GM12891 (cell line): ENCODE results near the gene GRAP.

Source experiments
- POLR2A ChIP-seq: IDR thresholded peaks from 2 replicates; pipeline ENCODE4 v1.6.1; 2011; ENCODE audit warnings: low read depth, low read length, control low read depth
- POLR2AphosphoS5 ChIP-seq: IDR thresholded peaks from 2 replicates; pipeline ENCODE4 v1.6.1; 2011; ENCODE audit warnings: low read depth, low read length, control low read depth
- POU2F2 ChIP-seq: IDR thresholded peaks from 2 replicates; pipeline ENCODE4 v1.6.1; 2011; ENCODE audit warnings: low read depth, mild to moderate bottlenecking, control low read depth, low read length, moderate library complexity

DNA sequence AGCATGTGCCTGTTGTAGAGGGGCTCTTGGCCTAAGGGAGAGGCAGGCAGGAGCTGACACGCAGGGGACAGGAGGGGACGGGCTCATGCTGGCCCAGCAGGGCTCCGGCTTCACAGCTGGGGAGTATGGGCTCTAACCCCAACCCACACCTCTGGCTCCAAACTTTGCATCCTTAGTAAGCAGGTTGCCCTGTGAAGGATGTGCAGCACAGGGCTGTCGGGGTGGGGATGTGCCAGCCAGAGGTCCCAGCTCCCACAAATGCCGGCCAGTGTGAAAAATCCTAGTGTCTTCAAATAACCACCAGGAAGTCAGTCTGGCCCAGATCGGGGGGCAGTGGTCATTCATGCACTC lies 28.2 kb downstream of the GRAP start:
- TF ChIP-seq POLR2A (no peak; the same call in 1 of the 2 replicates), POLR2AphosphoS5 (0 out of 2 replicates have a peak, but pooled peaks have one; percentile 20), POU2F2 (no peak)
